Coronary artery (tissue), 2 donors: ENCODE data around the gene SLC2A9.

ENCODE experiments used
- DNase-seq: peaks from one replicate; pipeline ENCODE4 v3.0.0-alpha.2; 2017; ENCODE audit warnings: low spot score
- H3K27ac ChIP-seq, 2 donors: fragments of 200-600 bp; sonication (generic); one replicate each; pipeline ENCODE4 v1.5.1; 2016 to 2019
- H3K4me3 ChIP-seq: fragments of 200-600 bp; sonication (generic); 2 replicates; pipeline ENCODE4 v1.5.1; 2016; ENCODE audit warnings: mild to moderate bottlenecking, moderate library complexity
- CTCF ChIP-seq: fragments of 200-600 bp; sonication (generic); IDR thresholded peaks from one replicate; pipeline ENCODE4 v1.5.1; 2019; ENCODE audit warnings: antibody characterized with exemption

SLC2A9 gene

GRCh38 chr4:9976781-9977180, 44.5 kb downstream of the SLC2A9 start:
- H3K27ac ChIP-seq: no peak overlapping the region
- no peak for TF ChIP-seq CTCF

DNA sequence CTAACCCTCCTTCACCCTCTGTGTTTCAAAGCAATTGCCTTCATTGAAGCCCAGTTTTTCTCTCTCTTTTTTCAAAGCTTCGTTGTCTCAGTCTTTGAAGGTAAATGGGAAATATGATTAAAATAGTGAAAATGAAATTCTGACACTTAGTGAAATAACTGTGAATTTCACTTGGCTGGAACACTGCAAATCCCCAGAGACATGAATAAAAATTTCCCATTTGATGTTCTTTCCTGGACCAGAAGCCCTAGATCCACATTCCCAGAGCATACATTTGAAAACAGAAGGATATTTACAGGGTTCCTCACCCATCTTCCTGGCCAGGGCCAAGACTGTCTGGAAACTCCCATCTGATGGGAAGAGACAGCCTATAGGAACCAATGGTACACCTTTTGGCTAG, 45.0 kb downstream of the SLC2A9 start:
- Histone ChIP-seq H3K4me3 (no peak overlapping the region), H3K27ac (no peak overlapping the region)
- no peak for DNase-seq
- TF ChIP-seq CTCF: no peak

More at GRCh38 chr4:9976781-9977180, 44.5 kb downstream of the SLC2A9 start:
- H3K4me3 ChIP-seq: no peak overlapping the region
- DNase-seq: no peak

DNA sequence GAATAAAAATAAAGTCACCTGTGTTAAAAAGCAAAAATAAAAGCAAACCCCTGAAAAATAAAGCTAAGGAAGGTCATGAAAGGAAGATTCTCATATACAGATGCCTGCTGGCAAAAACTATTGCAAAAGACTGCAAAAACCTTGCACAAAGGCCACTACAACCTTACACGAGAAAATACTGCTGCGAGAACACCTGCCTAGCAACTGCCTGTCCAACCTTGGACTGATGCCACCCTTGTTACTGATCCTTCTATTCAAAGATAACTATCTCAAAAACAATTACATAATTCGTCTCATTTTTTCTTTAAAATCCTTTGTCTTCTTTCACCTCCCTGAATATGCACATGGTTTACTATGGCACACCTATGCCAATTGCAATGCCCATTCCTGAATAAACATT, 49.6 kb downstream of the SLC2A9 start:
- no peak for DNase-seq
- TF ChIP-seq CTCF: no peak
- Histone ChIP-seq H3K4me3 (no peak overlapping the region), H3K27ac (no peak overlapping the region)

GRCh38 chr4:9970399-9971011, 50.8 kb downstream of the SLC2A9 start:
- no peak for TF ChIP-seq CTCF
- Histone ChIP-seq H3K27ac (no peak overlapping the region), H3K4me3 (no peak overlapping the region)
- no peak for DNase-seq

DNA sequence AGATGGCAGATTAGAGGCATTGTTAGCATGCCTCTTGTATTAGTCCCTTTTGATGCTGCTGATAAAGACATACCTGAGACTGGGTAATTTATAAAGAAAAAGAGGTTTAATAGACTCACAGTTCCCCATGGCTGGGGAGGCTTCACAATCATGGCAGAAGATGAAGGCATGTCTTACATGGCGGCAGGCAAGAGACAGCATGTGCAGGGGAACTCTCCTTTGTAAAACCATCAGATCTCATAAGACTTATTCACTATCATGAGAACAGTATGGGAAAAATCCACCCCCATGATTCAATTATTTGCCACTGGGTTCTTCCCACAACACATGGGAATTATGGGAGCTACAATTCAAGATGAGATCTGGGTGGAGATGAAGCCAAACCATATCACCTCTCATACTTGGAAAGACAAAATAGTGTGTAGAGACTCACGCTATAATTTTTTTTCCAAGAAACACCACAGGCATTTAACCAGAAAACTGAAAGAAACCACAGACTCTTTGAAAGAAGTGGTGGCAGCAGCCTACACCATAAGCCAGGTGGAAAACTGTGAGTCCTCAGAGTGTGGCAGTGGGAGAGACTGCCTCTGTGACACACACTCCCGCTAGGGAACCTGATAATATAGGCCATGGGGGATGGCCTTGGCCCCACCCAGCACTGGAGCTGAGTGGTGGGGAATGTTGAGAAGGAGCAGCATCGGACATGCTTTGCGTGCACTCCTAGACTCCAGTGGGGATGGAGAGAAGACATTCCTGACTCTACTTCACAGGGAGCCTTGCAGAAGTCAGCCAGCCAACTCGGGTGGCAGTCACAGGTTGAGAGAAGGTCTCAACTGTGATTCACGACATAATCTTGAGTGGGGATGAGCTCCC, 51.5 kb downstream of the SLC2A9 start:
- Histone ChIP-seq H3K27ac (no peak overlapping the region), H3K4me3 (no peak overlapping the region)
- no peak for DNase-seq
- no peak for TF ChIP-seq CTCF

GRCh38 chr4:9968472-9968871, 52.8 kb downstream of the SLC2A9 start:
- DNase-seq: no peak
- Histone ChIP-seq H3K4me3 (no peak overlapping the region), H3K27ac (no peak overlapping the region)
- TF ChIP-seq CTCF: no peak

- DNase-seq: no peak
- TF ChIP-seq CTCF: no peak
- H3K27ac ChIP-seq: no peak overlapping the region
- H3K4me3 ChIP-seq: no peak overlapping the region
These were observed 56.4 kb downstream of the SLC2A9 start for GRCh38 chr4:9964879-9965278.
